Suprapubic skin (tissue), 4 donors: ENCODE results near the gene PLXNA2. TPM values are rescaled to one million over a fixed set of nuclear protein-coding genes. Genes with fewer than 3 reads are reported as not detected.

ENCODE experiments used
- DNase-seq, 2 donors: peaks; one replicate each; pipeline ENCODE4 v3.0.0-alpha.2; 2019; ENCODE audit warnings: low spot score in 2 of 2
- H3K27ac ChIP-seq: fragments of 200-600 bp; sonication (generic); one replicate; pipeline ENCODE4 v1.5.1; 2019
- H3K27me3 ChIP-seq: fragments of 200-600 bp; sonication (generic); one replicate; pipeline ENCODE4 v1.5.1; 2019
- H3K36me3 ChIP-seq: fragments of 200-600 bp; sonication (generic); one replicate; pipeline ENCODE4 v1.5.1; 2019
- H3K4me1 ChIP-seq: fragments of 200-600 bp; sonication (generic); one replicate; pipeline ENCODE4 v1.5.1; 2019
- H3K4me3 ChIP-seq: fragments of 200-600 bp; sonication (generic); one replicate; pipeline ENCODE4 v1.5.1; 2019; ENCODE audit warnings: mild to moderate bottlenecking
- H3K9me3 ChIP-seq: fragments of 200-600 bp; sonication (generic); one replicate; pipeline ENCODE4 v1.5.1; 2019
- EP300 ChIP-seq: sonication (generic); formaldehyde crosslinking; IDR thresholded peaks from one replicate; pipeline ENCODE4 v1.6.1; 2017; ENCODE audit warnings: antibody characterized with exemption
- POLR2A ChIP-seq, 2 donors: fragments of 450-650 bp; IDR thresholded peaks; one replicate each; pipeline ENCODE4 v1.6.1; 2017; ENCODE audit warnings: antibody characterized with exemption in 2 of 2, mild to moderate bottlenecking in 2 of 2, moderate library complexity in 2 of 2
- POLR2AphosphoS5 ChIP-seq, 3 donors: sonication (generic); formaldehyde crosslinking; IDR thresholded peaks; one replicate each; pipeline ENCODE4 v1.6.1; 2017; ENCODE audit warnings: antibody characterized with exemption in 3 of 3
- WGBS: methylation state at CpG from one replicate; pipeline ENCODE4 v1.1.5; 2018; 5-methylcytosine and 5-hydroxymethylcytosine counted together
- total RNA-seq, 4 donors: library from RNA; depleted of rRNA; stranded (reverse); fragments of >200 nt; gene quantifications; one replicate each; pipeline ENCODE4 v1.1.0, GENCODE V29; 2016
- TF ChIP-seq, protein P1 (sequence below), 2 donors: fragments of 200-600 bp in 1 of 2; fragments of 450-650 bp in 1 of 2; sonication (generic) in 1 of 2; IDR thresholded peaks; one replicate each; pipeline ENCODE4 v1.5.1; 2016 to 2019; ENCODE audit warnings: antibody characterized with exemption in 2 of 2, mild to moderate bottlenecking in 1 of 2, moderate library complexity in 1 of 2

The PLXNA2 gene
- total RNA-seq, 4 donors from 2014 or later, result 35.3 to 53.9 (median 45.7) TPM

DNA sequence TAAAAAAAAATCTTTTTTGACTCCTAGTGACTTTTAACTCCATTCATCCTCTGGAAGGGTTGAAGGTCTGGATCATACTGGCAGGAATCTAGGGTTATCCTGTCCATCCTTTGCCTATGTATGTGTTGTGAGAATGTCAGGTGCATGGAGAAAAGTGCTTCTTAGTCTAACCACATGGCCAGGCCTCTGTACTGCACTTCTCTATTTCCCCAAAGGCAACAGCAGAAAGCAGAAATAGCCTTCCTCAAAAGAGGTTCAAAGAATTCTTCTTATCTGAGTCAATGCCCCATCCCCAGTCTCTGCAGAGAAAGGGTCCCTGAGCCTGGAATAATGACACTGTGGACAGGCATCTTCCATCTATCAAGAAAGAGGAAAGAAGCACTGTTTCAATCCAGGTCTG lies 247.5 kb downstream of the PLXNA2 start:
- H3K4me3 ChIP-seq, result no peak overlapping the region
- no peak for TF ChIP-seq POLR2A (IDR thresholded peaks at IDR 0.05)
- no peak for TF ChIP-seq POLR2AphosphoS5 (IDR thresholded peaks at IDR 0.05)
- TF ChIP-seq, protein P1, sequence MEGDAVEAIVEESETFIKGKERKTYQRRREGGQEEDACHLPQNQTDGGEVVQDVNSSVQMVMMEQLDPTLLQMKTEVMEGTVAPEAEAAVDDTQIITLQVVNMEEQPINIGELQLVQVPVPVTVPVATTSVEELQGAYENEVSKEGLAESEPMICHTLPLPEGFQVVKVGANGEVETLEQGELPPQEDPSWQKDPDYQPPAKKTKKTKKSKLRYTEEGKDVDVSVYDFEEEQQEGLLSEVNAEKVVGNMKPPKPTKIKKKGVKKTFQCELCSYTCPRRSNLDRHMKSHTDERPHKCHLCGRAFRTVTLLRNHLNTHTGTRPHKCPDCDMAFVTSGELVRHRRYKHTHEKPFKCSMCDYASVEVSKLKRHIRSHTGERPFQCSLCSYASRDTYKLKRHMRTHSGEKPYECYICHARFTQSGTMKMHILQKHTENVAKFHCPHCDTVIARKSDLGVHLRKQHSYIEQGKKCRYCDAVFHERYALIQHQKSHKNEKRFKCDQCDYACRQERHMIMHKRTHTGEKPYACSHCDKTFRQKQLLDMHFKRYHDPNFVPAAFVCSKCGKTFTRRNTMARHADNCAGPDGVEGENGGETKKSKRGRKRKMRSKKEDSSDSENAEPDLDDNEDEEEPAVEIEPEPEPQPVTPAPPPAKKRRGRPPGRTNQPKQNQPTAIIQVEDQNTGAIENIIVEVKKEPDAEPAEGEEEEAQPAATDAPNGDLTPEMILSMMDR (IDR thresholded peaks at IDR 0.05), result no peak
- no peak for TF ChIP-seq EP300
- H3K27ac ChIP-seq, result no peak overlapping the region
- H3K27me3 ChIP-seq, result no peaks in the 10 kb centered on the region
- peaks cover 3% of the 10 kb centered on the region for H3K4me1 ChIP-seq
- H3K36me3 ChIP-seq, result no peaks in the 10 kb centered on the region
- no peaks in the 10 kb centered on the region for H3K9me3 ChIP-seq
- no peak for DNase-seq

DNA sequence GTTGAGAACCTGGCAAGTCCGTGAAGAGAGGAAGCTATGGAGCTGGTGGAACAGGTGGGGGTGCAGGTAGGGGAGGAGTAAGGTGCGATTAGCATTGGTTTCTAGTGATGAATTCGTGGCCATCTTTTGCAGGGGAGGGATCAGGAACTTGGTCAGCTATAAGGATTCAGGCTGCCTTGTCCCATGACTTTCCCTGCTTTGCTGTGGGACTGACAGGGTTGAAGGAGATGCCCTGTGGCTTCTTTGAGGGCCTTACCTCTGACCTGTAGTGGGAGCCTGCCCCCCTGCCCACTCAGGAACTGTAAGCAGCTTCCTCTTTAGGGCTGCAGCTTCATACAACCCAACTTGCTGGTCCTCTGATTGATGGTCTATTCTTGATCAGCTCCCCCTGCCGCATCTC lies 248.6 kb downstream of the PLXNA2 start:
- Histone ChIP-seq H3K27ac (no peak overlapping the region), H3K4me1 (peaks cover 3% of the 10 kb centered on the region), H3K27me3 (no peaks in the 10 kb centered on the region), H3K4me3 (no peak overlapping the region), H3K36me3 (no peaks in the 10 kb centered on the region), H3K9me3 (no peaks in the 10 kb centered on the region)
- TF ChIP-seq EP300 (no peak), POLR2AphosphoS5 (IDR thresholded peaks at IDR 0.05) (no peak), POLR2A (IDR thresholded peaks at IDR 0.05) (no peak)
- TF ChIP-seq, protein P1 (IDR thresholded peaks at IDR 0.05), result no peak
- WGBS, result 86% methylated on average over 4 of the region's 4 CpGs
- no peak for DNase-seq

DNA sequence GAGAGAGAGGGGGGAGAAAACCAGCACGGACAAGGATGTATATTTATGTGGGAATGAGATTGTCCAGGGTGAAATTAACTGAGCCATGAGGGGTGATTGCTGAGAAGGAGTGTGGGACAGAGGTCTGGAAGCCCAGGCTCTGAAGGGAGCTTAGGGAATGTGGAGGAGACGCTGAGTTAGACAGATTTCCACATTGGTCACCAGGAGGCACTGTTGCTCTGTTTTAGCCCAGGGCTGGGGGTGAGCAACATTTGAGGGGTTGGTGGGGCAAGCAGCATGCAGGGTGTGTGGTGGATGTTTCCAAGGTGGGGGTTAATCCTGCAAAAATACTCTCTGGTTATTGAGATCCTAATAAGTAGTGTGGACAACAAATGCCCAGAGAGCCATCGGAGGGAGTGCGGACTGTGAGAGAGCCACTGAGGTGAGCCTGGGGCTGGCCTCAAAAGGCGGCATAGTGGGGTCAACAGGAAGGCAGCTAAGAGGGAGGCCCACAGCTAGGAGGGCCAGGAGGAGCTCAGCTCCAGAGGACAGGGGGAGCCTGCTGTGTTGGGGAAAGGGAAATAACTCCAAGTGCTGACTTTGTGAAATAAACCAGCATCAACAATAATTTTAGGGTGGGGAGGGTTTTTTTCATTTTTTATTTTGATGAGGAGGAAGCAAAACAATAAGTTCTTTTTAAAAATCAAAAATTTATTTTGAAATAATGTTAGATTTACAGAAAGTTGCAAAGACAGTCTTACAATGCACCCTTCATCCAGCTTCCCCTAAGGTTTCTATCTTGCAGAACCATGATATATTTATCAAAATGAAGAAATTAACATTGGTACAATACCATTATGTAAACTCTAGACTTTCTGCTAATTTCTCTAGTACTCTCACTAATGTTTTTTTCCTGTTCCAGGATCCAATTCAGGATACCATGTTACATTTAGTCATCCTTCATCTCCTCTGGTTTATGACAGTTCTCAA lies 250.4 kb downstream of the PLXNA2 start:
- DNase-seq, result no peak
- 86% methylated on average over 5 of the region's 5 CpGs for WGBS
- TF ChIP-seq EP300 (no peak), POLR2A (IDR thresholded peaks at IDR 0.05) (no peak), POLR2AphosphoS5 (IDR thresholded peaks at IDR 0.05) (no peak)
- TF ChIP-seq, protein P1 (IDR thresholded peaks at IDR 0.05), result no peak
- H3K27me3 ChIP-seq, result no peaks in the 10 kb centered on the region
- no peak overlapping the region for H3K4me3 ChIP-seq
- no peak overlapping the region for H3K27ac ChIP-seq
- no peaks in the 10 kb centered on the region for H3K9me3 ChIP-seq
- no peaks in the 10 kb centered on the region for H3K36me3 ChIP-seq
- H3K4me1 ChIP-seq, result peaks cover 3% of the 10 kb centered on the region

DNA sequence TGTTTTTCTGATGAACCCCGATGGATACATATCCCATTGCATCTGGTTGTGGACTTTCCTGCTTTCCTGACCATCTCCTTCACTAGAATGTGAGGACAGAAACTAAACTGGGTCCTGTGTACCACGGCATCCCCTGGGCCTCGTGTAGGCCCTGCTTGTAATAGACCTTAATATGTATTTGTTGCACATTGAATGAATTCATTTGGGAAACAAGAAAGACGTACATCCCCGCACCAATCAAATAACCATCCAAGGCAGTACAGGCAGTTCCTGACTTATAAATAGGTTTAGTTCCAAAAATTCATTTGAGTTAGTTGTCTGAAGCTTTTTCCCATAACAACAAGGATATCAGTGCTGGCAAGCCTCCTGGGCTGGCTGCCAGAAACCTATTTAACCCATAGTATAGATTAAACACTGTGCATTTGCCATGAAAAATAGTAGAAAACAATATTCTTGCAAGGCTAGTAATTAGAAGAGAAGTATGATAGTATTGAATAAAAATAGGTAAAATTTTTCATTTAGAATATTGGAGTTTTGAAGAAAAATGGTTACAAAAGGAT lies 251.4 kb downstream of the PLXNA2 start:
- Histone ChIP-seq H3K9me3 (no peaks in the 10 kb centered on the region), H3K4me3 (no peak overlapping the region), H3K27ac (no peak overlapping the region), H3K4me1 (peaks cover 3% of the 10 kb centered on the region), H3K36me3 (no peaks in the 10 kb centered on the region), H3K27me3 (no peaks in the 10 kb centered on the region)
- TF ChIP-seq EP300 (no peak), POLR2A (IDR thresholded peaks at IDR 0.05) (no peak), POLR2AphosphoS5 (IDR thresholded peaks at IDR 0.05) (no peak)
- TF ChIP-seq, protein P1 (IDR thresholded peaks at IDR 0.05), result no peak
- no peak for DNase-seq
- WGBS, result 85% methylated on average over 5 of the region's 5 CpGs

- Histone ChIP-seq H3K27me3 (no peaks in the 10 kb centered on the region), H3K27ac (no peak overlapping the region), H3K36me3 (no peaks in the 10 kb centered on the region), H3K4me1 (no peaks in the 10 kb centered on the region), H3K9me3 (no peaks in the 10 kb centered on the region), H3K4me3 (no peak overlapping the region)
- no peak for TF ChIP-seq EP300
- TF ChIP-seq, protein P1 (IDR thresholded peaks at IDR 0.05), result no peak
- TF ChIP-seq POLR2AphosphoS5 (IDR thresholded peaks at IDR 0.05), result no peak
- TF ChIP-seq POLR2A (IDR thresholded peaks at IDR 0.05), result no peak
- WGBS, result 60% methylated on average over 4 of the region's 5 CpGs
- DNase-seq, result no peak
These were observed 252.6 kb downstream of the PLXNA2 start for GRCh38 chr1:207991583-207992026.
